ENCODE results near the gene AMBP.

Gene AMBP

GRCh38 chr9:114035845-114036801, 42.0 kb downstream of the AMBP start:
- H3K36me3 ChIP-seq (ENCODE audit: control insufficient read depth in 2 of 2, insufficient read depth in 1 of 2, low read length in 2 of 2): peaks cover 0 to 46% of the 10 kb centered on the region in 2 experiments; a peak in 1 of 3 replicates
- TF ChIP-seq ZNF202 (tag by site-specific recombination; IDR thresholded peaks at IDR 0.05; ENCODE audit: borderline replicate concordance) (no peak), ZNF639 (tag by site-specific recombination; IDR thresholded peaks at IDR 0.05) (no peak), ZNF362 (tag by site-specific recombination; IDR thresholded peaks at IDR 0.05) (no peak), YY1 (tag by site-specific recombination; IDR thresholded peaks at IDR 0.05) (no peak), GLI4 (tag by site-specific recombination; IDR thresholded peaks at IDR 0.05) (no peak), ZNF777 (tag by site-specific recombination; IDR thresholded peaks at IDR 0.05; ENCODE audit: borderline replicate concordance) (no peak), ZNF280C (tag by site-specific recombination; IDR thresholded peaks at IDR 0.05) (no peak), ZNF521 (tag by site-specific recombination; IDR thresholded peaks at IDR 0.05) (no peak), ZNF274 (IDR thresholded peaks at IDR 0.05; ENCODE audit: low read length) (no peak), ZNF274 (tag by site-specific recombination; IDR thresholded peaks at IDR 0.05; ENCODE audit: borderline replicate concordance) (no peak), ZNF146 (tag by site-specific recombination; IDR thresholded peaks at IDR 0.05) (no peak), ZFHX2 (tag by site-specific recombination; conservative IDR thresholded peaks at IDR 0.05) (no peak), FEZF1 (tag by site-specific recombination; IDR thresholded peaks at IDR 0.05) (no peak), SP3 (tag by site-specific recombination; IDR thresholded peaks at IDR 0.05) (no peak), ZNF114 (tag by site-specific recombination; IDR thresholded peaks at IDR 0.05) (no peak), HOXC10 (CRISPR knock-in tag; IDR thresholded peaks at IDR 0.05) (no peak)
- no peaks in the 10 kb centered on the region for H3K9me3 ChIP-seq (ENCODE audit: control insufficient read depth, insufficient read depth, low read depth, low read length)
- H3K4me3 ChIP-seq (ENCODE audit: low read depth, low read length): no peak overlapping the region
- CTCF ChIA-PET: interaction anchor here (0.6 to 0.9 kb wide), 4 partner anchors 13 to 658 kb away, joined by 3 to 4 read pairs (median 3); no protein-coding TSS in a partner anchor
- H3K4me1 ChIP-seq (ENCODE audit: control insufficient read depth, insufficient read depth, low read length): no peaks in the 10 kb centered on the region
- no peak overlapping the region for H3K27ac ChIP-seq (ENCODE audit: extremely low read depth, low read depth, low read length)
- POLR2A ChIA-PET: interaction anchor here (0.6 kb wide), 1 partner anchor 80 kb away, joined by 3 read pairs; no protein-coding TSS in a partner anchor

- H3K4me3 ChIP-seq (ENCODE audit: low read depth, low read length): no peak overlapping the region
- H3K4me1 ChIP-seq (ENCODE audit: control insufficient read depth, insufficient read depth, low read length): no peaks in the 10 kb centered on the region
- H3K9me3 ChIP-seq (ENCODE audit: control insufficient read depth, insufficient read depth, low read depth, low read length): no peaks in the 10 kb centered on the region
- no peak overlapping the region for H3K27ac ChIP-seq (ENCODE audit: extremely low read depth, low read depth, low read length)
- peaks cover 0 to 46% of the 10 kb centered on the region in 2 experiments; a peak in 1 of 3 replicates for H3K36me3 ChIP-seq (ENCODE audit: control insufficient read depth in 2 of 2, insufficient read depth in 1 of 2, low read length in 2 of 2)
- POLR2A ChIA-PET: interaction anchor here (0.6 kb wide), 1 partner anchor 81 kb away, joined by 3 read pairs; no protein-coding TSS in a partner anchor
- CTCF ChIA-PET: interaction anchor here (0.6 to 0.9 kb wide), 4 partner anchors 14 to 676 kb away, joined by 3 to 4 read pairs (median 3); no protein-coding TSS in a partner anchor
- no peak for TF ChIP-seq YY1 (tag by site-specific recombination; IDR thresholded peaks at IDR 0.05)
- TF ChIP-seq ZFP3 (tag by site-specific recombination; IDR thresholded peaks at IDR 0.05; ENCODE audit: low read depth): no peak
- no peak for TF ChIP-seq ZNF658 (tag by site-specific recombination; IDR thresholded peaks at IDR 0.05)
- no peak for TF ChIP-seq KLF8 (tag by site-specific recombination; IDR thresholded peaks at IDR 0.05)
- TF ChIP-seq, protein P1, sequence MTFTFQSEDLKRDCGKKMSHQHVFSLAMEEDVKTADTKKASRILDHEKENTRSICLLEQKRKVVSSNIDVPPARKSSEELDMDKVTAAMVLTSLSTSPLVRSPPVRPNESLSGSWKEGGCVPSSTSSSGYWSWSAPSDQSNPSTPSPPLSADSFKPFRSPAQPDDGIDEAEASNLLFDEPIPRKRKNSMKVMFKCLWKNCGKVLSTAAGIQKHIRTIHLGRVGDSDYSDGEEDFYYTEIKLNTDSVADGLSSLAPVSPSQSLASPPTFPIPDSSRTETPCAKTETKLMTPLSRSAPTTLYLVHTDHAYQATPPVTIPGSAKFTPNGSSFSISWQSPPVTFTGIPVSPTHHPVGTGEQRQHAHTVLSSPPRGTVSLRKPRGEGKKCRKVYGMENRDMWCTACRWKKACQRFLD (tag by site-specific recombination; IDR thresholded peaks at IDR 0.05): no peak
- TF ChIP-seq BCL6B (tag by site-specific recombination; IDR thresholded peaks at IDR 0.05): no peak
Measured at GRCh38 chr9:114035221-114035844, 42.8 kb downstream of the AMBP start.
